Retinal pigment epithelial cell (primary cell): ENCODE results near the gene PFDN2.
A peak's percentile ranks its signal among the peaks of the same experiment; 100 is the strongest.

Experiments used
- DNase-seq: peaks from one replicate; pipeline ENCODE4 v3.0.0-alpha.2; 2010; ENCODE audit warnings: low read depth
- H3K4me3 ChIP-seq: 2 replicates; pipeline ENCODE4 v1.5.1; 2011; ENCODE audit warnings: mild to moderate bottlenecking, low read length, control low read depth, moderate library complexity
- TF ChIP-seq, protein P1 (sequence below): conservative IDR thresholded peaks from 2 replicates; pipeline ENCODE4 v1.5.1; 2011; ENCODE audit warnings: low read depth, low read length, control low read depth, inconsistent platforms

Gene PFDN2

DNA sequence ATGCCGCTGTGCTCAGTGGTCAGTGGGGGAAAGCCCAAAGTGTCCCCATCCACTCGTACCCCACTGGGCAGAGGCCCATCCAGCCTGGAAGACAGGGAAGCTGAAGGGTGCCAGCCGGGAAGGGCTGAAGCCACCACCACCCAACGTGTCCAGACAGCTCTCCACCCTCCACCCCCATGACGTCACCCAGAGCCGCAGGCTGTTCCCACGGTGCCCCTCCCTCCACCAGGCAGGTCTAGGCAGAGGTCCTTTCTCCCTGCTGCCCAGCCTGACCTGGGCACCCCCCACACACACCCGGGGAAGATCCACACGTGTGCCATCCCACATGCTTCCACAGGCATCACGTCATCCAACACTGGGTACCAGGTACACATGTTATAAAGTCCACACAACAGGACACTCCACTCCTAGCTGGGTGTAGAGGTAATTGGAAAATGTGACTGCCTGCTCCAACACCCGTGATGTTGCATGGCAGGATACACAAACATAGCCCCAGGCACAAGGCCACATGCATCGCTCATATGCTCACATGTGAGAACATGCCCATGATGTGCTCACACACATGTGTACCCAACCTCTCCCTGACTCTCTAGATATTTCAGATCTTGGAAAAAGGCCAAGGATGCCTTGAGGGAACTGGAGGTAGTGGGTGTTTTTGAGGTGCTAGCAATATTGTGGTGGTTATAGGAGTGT, 43.0 kb downstream of the PFDN2 start:
- H3K4me3 ChIP-seq = no peak overlapping the region
- TF ChIP-seq, protein P1, sequence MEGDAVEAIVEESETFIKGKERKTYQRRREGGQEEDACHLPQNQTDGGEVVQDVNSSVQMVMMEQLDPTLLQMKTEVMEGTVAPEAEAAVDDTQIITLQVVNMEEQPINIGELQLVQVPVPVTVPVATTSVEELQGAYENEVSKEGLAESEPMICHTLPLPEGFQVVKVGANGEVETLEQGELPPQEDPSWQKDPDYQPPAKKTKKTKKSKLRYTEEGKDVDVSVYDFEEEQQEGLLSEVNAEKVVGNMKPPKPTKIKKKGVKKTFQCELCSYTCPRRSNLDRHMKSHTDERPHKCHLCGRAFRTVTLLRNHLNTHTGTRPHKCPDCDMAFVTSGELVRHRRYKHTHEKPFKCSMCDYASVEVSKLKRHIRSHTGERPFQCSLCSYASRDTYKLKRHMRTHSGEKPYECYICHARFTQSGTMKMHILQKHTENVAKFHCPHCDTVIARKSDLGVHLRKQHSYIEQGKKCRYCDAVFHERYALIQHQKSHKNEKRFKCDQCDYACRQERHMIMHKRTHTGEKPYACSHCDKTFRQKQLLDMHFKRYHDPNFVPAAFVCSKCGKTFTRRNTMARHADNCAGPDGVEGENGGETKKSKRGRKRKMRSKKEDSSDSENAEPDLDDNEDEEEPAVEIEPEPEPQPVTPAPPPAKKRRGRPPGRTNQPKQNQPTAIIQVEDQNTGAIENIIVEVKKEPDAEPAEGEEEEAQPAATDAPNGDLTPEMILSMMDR = no peak
- no peak for DNase-seq

DNA sequence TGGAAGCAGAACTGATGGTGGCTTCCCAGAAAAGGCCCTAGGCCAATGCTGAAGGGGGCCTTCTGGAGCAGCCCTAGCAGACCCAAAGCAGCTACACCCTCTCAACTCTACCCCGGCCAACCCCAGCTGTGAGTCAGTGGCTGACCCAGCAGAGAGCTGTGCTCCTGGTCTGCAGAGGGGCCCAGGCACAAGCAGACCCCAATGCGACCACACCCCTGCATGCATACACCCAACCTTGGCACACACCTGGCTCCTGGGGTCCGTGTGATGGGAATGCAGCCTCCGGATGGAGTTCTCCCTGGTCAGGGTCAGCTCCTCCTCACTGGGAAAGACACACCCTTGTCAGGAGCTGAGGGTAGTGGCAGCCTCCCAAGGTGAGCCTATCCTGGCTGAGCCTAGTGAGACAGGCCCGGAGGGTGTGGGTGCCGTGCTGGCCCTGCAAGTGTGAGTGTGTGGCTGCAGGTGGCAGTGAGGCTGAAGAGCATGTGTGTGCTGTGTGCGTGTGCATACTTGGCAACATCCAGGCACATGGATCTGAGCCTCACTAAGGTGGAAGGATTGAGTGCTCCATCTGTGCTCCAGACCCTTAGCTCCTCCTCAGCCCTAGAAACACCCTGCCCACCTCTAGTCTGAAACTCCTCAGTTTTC, 44.2 kb downstream of the PFDN2 start:
- no peak overlapping the region for H3K4me3 ChIP-seq
- DNase-seq = no peak
- TF ChIP-seq, protein P1 = no peak

DNA sequence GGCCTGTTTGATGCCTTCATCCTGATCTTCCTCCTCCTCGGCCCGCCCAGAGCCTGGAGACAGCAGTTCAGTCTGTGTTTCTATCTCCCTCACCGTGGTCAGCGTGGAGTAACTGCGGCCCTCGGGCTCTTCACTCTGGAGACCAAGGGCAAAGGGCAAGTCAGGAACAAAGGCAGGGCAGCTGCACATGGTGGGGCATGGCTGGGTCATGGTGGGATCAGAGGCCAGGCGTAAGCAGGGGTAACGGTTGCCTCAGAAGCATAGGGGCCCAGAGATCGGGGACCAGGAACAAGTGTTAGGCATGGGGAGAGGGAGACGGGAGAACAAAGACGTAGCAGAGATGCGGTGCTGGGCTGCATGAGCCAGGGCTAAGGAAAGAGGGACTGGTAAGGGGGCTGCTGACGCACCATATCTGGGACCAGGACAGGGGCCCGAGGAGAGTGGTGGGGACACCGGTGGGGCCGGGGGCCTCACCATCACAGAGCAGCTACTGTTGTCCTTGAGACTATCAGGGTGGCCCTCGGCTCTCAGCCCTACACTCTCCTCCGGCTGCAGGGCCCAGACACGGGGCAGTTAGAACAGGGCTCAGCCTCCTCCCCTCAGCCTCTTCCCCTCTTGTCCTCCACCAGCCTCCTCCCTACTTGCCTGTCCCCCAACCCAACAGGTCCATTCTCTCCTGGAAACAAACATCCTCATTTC, 44.9 kb downstream of the PFDN2 start:
- TF ChIP-seq, protein P1 = no peak
- no peak overlapping the region for H3K4me3 ChIP-seq
- no peak for DNase-seq

DNA sequence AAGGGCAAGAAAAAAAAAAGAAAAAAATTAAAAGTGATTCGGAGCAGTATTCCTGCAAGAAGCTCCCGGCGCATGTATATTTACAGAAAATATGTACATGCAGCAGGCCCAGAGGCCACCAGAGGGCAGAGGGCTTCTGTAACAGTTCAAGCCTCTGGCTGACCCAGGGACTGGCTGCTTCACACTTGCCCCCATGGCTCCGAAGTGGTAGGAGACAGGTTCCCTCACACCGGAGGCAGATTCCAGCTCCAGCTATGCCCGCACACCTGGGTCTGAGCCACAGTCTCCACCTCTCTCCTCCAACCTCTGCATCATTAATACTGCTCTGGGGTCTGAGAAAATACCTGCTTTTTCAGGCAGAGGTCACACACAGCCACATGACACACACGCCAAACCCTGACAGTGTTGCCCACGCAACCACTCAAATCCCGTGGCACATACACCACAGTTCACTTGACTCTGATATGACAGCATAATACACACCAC, 45.9 kb downstream of the PFDN2 start:
- no peak overlapping the region for H3K4me3 ChIP-seq
- TF ChIP-seq, protein P1 = peak; percentile 71
- DNase-seq = no peak

GRCh38 chr1:161070761-161071160, 47.1 kb downstream of the PFDN2 start:
- no peak overlapping the region for H3K4me3 ChIP-seq
- TF ChIP-seq, protein P1 = no peak
- no peak for DNase-seq

DNA sequence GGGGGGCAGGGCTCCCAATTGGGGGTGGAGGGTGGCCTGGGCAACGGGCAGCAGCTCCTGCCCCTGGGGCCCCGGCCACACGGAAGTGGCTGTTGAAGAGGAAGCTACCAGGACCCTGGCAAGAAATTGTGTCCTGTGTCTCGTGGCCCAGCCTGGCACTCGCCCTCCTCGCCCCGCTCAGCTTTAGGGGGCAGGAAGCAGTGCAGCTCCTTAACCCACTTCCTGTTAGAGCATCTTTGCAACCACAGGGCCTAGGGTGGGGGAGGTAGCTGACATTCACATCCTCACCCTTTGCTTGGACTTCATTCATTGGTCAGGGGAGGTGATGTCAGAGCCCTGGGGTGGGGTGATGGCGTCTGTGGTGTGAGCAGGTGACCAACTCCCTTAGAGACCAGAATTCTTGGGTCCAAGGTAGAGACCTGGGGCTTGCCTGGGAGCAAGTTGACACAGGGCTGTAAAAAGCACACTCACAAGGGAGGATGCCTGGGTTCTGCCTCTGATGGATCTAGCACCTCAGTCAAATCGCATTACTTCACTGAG, 48.0 kb downstream of the PFDN2 start, which contains the start of gene ARHGAP30:
Gene ARHGAP30 (minus strand): TSS at position 161 of the 540 bp plus-strand sequence. CDS start 267 bp downstream, outside the sequence.
- DNase-seq = no peak
- TF ChIP-seq, protein P1 = no peak
- no peak within 1 kb of the TSS for H3K4me3 ChIP-seq
